GM19193 (cell line): ENCODE results near the gene NFIX.

Experiments used
- POLR2A ChIP-seq: IDR thresholded peaks from 4 replicates; pipeline ENCODE4 v1.6.1; 2011; ENCODE audit not compliant: insufficient read depth, insufficient read length; ENCODE audit errors: extremely low read depth

The NFIX gene

GRCh38 chr19:13068085-13068846 is 73.0 kb downstream of the NFIX start:
- TF ChIP-seq POLR2A: no peak

DNA sequence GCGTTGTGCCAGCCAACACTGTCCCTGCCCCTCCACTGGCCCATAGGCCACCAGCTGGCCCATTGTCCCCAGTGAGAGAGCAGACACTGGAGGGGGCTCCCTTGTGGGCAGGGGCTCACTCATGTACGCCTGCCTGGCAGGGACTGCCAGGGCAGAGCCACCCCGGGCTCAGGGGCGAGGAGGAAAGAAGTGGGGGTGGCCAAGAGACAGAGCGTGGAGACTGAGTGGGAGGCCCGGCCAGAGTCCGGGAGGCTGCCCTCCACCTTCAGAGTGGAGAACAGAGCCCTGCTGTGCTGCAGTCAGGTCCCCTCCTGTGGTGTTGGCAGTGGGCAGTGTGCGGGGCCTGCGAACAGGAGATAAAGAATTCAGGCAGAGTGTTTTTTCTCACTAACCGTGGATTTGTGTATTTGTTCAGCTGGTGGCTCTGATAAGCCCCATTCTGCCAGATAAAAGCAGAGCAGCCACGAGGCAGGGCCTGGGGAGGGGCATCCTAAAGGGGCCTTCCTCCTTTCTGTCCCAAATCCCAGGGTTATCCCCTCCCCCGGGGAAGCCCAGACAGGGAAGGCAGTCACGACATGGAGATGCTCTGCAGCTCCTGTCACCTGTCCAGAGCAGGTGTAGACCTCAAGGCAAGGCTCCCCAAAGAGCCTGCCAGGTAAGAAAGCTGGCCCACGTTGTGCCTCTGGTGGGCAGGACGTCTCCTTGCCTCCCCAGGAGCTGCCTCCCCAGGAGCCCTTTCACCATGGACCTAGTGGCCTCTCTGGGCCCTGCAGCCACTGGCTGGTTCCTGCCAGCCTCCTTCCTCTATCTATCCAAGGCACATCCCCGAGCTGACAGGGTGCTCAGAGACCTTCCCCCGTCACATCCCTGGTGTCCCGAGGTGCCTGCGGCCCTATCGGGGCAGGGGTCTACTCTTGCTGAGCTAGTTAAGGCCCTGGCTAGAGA is 74.4 kb downstream of the NFIX start:
- no peak for TF ChIP-seq POLR2A

DNA sequence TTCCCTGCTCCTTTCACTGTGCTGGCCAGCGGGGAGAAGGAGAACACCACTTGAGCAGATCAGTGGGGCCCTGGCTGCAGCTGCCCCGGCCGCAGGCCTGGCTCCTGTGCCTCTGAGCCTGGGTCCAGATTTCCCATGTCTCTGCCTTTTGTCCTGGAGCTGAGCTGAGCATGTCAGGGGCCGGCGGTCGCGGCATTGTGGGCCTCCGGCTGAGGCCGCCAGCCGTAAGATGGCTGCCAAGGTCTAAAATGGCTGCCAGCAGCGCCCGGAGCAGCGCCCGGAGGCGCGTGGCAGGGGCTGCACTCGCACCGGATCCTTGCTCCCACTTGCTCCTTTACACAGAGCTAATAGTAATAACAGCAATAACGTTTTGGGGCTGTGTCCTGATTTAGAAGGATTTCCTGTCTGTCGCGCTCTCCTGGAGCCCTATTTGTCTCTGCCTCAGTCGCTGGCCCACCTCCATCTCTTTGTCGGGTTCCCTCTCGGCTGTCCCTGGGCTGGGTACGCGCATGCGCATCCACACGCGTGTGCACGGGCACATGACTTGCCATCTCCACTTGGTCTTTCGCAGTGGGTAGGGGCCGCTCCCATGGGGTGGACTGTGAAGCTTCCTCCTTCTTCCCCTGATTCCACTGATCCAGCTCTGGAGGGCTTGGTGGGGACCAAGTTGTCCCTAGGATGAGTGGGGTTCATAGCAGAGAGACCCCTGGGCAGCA is 75.3 kb downstream of the NFIX start:
- no peak for TF ChIP-seq POLR2A

GRCh38 chr19:13071444-13072187 is 76.3 kb downstream of the NFIX start:
- TF ChIP-seq POLR2A: no peak

DNA sequence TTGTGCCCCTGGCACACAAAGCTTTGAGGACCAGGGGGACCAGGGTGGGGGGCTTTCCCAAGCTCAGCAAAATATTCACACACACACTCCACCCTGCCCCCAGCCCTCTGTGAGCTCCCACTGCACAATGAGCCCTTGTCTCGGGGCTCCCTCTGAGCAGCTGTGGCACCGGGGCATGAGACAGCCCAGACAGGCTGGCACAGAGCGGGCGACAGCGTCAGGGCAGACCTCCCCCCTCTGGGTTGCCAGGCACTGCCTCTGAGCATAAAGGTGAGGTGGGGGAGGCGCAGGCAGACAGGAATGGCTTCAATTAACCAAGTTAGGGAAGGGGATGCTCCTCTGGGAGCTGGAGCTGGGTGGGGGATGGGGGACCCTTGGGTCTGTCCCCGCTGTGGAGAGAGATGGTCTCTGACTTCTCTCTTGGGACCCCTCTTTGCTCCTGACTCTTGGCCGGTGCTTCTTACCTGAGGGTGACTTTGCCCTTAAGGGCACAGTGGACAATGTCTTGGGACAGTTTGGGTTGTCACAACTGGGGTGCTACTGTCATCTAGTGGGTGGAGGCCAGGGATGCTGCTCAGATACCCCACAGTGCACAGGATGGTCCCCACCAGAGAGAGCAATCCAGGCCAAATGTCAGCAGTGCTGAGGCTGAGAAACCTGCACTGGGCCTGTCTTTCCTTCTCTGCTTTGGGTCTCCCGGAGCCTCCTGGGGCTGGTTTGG is 77.1 kb downstream of the NFIX start:
- TF ChIP-seq POLR2A: no peak

GRCh38 chr19:13073263-13073662 is 78.0 kb downstream of the NFIX start:
- TF ChIP-seq POLR2A: no peak

- no peak for TF ChIP-seq POLR2A
Measured at GRCh38 chr19:13074378-13074777, 79.1 kb downstream of the NFIX start.

GRCh38 chr19:13076320-13076719 is 81.0 kb downstream of the NFIX start:
- TF ChIP-seq POLR2A: no peak

GRCh38 chr19:13076787-13077186 is 81.5 kb downstream of the NFIX start:
- TF ChIP-seq POLR2A: no peak

DNA sequence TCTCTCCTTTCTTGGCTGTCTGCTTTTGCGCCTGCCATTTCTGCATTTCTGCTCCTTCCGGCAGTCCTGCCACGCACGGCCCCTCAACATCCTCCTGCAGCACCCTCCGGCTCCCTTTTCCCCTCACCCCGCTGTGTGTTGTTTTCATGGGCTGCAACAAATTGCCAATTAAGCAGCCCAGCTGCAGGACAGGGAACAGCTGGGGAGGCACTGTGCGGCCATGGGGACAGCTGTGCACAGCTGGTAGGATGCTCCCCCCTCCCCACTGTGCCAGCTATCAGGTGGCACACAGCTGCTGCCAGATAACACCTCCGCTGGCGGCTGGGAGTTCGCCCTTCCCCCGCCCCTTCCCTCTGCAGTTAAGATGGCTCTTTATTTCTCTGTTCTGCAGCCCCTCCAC is 82.0 kb downstream of the NFIX start:
- TF ChIP-seq POLR2A: no peak

DNA sequence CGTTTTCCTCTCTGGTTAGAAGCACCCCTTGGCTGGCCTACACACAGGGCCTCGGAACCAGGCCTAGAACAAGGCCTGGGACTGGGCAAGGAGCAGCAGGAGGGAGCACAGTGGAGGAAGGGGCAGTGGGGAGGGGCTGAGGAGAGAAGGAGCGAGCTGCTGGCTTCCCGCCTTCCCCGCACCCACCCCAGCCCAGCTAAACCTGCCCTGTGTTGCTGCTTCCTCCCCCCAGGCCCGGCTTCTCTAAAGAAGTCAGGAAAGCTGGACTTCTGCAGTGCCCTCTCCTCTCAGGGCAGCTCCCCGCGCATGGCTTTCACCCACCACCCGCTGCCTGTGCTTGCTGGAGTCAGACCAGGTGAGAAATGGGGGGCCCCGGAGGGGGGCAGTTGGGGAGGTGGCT is 83.1 kb downstream of the NFIX start:
- no peak for TF ChIP-seq POLR2A

- no peak for TF ChIP-seq POLR2A
Measured at GRCh38 chr19:13078897-13079541, 83.7 kb downstream of the NFIX start.

DNA sequence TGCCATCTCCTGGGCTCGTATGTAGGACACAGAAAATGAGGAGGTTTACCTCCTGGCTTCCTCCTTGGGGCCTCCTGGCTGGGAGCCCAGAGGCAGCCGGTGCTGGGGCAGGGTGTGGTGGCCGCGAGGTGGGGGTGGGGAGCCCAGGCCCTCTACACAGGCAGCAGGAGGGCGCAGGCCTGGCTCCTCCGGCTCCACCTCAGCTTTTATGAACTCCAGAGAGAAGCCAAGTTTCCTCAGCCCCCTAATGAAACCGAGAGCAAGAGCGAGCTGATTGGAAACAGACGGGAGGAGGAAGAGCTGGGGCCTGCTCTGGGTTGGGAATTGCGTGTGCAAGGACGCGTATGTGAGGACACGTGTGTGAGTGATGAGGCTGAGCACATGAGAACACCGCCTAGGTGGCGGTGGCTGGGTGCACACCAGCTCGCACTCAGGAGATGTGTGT is 84.3 kb downstream of the NFIX start:
- TF ChIP-seq POLR2A: no peak

DNA sequence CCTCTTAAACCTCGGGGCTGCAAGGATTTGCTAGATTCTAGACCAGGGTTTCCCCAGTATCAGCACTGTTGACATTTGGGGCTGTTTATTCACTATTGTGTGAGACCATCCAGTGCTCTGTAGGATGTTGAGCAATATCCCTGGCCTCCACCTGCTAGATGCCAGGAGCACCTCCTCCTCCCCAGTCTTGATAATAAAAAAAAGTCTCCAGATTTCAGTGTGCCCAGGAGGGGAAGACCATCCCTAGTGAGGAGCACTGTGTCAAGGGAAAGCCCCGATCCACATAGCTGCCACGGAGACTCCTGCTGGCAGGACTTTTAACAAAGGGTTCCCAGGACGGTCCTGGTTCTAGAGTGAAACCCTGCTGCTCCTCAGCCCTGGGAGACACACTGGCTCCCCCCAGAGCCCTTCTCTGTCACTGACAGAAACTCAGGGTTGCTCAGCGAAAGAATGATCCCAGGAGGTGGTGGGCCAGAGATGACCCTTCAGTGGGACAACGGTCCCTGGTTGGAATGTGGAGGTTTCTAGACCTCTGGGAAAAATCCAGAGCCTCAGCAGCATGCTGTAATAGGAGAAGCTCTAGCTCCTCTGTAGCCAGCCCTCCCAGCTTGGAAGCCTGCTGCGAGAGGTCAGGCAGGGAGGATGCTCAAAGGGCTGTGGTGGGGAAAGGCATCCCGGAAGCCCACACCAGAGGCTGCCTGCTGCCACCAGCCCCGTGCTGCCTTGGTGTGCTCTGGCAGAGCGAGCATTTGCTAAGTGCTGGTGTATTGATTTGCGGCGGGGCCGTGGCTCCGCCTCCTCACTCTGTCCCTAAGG is 87.1 kb downstream of the NFIX start:
- no peak for TF ChIP-seq POLR2A
